Epidermal melanocyte (primary cell): ENCODE data around the gene SLC16A12.
"Not testable (repeated sequence)": the region's sequence is repeated elsewhere in the genome, so short reads cannot be mapped to it uniquely, and the experiment has no call there.

Experiments used
- DNase-seq: peaks from one replicate; pipeline ENCODE4 v3.0.0; 2011; ENCODE audit warnings: low spot score; ENCODE audit not compliant: insufficient read length

SLC16A12 gene

DNA sequence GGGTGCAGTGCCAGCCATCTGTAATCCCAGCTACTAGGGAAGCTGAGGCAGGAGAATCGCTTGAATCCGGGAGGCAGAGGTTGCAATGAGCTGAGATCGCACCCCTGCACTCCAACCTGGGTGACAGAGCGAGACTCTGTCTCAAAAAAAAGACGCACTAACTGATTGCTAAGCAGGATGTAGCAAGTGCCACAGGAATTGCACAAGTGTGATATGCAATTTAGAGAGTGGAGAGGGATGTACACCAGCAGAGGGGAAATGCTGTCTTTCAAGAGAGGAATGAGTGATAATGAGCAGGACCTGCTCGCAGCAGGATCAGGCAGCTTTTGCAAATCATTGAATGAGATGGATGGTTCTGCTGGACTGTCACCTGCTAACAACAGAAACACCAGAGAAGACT lies 13.3 kb upstream of the SLC16A12 start:
- no peak for DNase-seq

DNA sequence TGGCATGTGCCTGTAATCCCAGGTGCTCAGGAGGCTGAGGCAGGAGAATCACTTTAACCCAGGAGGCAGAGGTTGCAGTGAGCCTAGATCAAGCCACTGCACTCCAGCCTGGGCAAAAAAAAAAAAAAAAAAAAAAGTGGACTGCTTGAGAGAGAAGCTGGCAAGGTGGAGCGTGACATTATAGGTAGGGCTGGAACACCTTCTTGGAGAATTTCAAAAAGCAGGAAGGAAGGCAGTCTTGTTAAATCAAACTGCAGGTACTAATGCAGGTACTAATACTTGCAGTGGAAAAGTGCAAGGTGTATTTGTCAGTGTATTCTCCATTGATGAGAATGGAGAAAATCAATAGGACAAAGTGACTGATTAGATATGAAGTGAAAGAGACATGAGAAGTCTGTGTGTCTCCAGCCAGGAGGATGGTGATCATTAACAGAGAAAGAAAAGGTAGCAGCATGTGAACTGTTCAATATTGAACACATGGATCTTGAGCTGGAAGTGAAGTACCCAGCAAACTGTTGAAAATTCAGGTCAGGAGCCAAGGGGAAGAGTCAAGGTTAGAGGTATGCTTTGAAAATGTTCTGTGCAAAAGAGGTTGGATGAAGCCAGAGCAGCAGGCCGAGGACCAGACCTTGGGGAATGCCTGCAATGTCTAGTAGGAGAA lies 12.6 kb upstream of the SLC16A12 start:
- DNase-seq: no peak

DNA sequence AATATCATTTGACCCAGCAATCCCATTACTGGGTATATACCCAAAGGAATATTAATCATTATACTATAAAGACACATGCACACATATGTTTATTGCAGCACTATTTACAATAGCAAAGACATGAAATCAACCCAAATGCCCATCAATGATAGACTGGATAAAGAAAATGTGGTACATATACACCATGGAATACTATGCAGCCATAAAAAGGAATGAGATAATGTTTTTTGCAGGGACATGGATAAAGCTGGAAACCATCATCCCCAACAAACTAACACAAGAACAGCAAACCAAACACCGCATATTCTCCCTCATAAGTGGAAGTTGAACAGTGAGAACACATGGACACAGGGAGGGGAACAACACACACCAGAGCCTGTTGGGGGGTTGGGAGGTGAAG lies 11.3 kb upstream of the SLC16A12 start:
- DNase-seq: not testable (repeated sequence)

DNA sequence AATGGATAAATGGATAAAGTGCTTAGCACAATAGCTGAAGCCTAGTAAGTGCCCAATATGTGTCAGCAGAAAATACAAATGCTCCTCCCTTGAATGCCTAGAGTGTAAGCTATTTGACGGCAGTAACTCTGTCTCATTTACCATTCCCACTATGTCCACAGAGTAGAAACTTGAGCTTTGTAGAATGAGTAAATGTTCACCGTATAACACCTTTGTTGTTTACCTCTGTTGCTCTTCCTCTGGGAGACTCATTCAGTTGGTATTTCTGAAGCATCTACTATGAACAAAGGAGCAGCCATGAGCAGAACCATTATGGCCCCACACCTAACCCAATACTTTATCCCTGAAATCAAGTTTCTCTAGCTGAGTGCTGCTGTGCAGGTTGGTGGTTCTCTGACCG lies 8.4 kb upstream of the SLC16A12 start:
- no peak for DNase-seq

- no peak for DNase-seq
Observed at GRCh38 chr10:89540420-89540949, 5.1 kb upstream of the SLC16A12 start.

DNA sequence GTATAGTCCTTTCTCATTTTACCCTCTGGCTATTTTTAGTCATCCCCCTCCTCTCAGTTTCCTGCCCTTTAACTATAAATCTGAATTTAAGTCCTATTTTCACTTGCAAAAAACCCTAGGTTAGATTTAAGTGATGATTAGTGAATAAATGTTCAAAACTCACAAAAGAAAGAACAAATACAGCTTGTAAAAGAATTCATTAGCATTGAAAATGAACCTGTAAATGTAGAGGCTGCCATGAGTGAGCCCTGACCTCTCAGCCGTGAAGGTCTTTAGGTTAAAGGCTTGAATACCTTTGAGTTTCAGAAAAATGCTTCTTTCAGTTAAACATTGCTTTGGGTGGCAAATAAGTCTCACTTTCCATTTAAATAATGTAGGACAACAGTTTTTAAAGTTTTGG lies 2.0 kb upstream of the SLC16A12 start:
- DNase-seq: no peak

GRCh38 chr10:89536013-89536354 lies 590 bp upstream of the SLC16A12 start:
- no peak for DNase-seq

DNA sequence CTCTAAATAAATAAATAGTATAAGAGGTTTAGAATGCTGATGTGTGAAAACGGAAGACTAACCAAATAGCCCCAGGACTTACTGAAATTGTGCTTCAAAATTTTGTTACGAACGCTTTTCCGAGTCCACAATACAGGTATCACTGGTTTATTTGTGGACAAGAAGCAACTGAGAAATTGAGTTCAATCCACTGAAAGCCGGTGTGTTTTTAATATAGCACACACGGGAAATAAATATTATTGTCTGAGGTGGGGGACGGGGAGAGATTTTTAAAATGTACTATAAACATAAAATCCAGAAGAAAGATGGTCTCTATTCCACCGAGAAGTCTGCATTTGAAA lies 598 bp downstream of the SLC16A12 start:
- DNase-seq: no peak

GRCh38 chr10:89532476-89532875 lies 2.9 kb downstream of the SLC16A12 start:
- DNase-seq: no peak

GRCh38 chr10:89531359-89531758 lies 4.0 kb downstream of the SLC16A12 start:
- DNase-seq: no peak

GRCh38 chr10:89529711-89530110 lies 5.7 kb downstream of the SLC16A12 start:
- not testable (repeated sequence) for DNase-seq

DNA sequence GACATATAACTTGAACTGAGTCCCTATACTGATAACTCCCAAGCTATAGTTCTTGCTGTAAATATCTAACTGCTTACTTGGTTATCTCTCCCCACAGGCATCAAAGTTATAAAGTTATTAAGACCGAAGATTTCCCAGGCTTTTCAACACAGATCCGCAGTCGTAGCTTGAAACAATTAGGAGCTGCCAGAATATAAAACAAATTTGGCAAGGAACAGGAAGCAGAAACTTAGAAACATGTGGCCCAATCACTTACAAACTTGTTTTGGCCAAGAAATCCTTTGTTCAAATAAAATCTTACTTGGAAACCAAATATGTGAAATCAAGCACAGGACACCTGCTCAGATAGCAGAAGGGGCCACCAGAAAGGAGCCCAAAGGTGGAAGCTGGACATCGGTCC lies 9.0 kb downstream of the SLC16A12 start:
- no peak for DNase-seq

DNA sequence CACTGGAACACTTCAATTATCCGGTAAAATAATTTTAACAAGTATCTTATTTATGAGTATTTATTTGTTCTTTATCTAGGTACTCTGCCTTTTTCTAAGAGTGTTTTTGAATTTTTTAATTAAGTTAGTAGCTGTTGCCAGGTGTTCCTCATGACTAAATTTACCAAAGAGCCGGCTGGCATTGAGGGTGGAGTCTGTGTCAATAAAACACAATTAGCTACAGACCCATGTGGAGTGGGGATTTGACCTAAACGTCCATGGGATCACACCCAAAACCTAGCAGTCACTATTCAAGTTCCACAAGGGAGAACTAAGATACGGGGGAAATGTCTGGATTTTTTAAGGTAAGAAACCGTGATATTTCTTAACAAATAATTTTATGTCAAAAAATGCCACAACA lies 9.8 kb downstream of the SLC16A12 start:
- DNase-seq: no peak

GRCh38 chr10:89524279-89524678 lies 11.1 kb downstream of the SLC16A12 start:
- DNase-seq: no peak

DNA sequence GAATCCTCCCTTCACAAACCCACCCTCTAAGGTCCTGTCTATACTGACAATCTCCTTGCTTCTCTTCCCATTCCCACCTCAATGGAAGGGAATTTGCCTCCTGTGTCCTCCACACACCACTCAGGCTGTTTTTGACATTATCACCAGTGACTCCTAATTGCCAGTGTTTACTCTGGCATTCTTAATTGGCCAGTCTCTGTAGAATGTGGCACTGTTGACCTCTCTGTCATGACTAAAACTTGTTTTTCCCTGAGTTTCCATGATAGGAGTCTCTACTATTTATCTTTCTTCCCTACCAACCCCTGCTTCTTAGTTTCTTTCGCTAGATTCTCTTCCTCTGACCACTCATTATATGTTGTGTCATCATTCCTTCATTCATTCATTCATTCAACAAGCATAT lies 12.1 kb downstream of the SLC16A12 start:
- no peak for DNase-seq

DNA sequence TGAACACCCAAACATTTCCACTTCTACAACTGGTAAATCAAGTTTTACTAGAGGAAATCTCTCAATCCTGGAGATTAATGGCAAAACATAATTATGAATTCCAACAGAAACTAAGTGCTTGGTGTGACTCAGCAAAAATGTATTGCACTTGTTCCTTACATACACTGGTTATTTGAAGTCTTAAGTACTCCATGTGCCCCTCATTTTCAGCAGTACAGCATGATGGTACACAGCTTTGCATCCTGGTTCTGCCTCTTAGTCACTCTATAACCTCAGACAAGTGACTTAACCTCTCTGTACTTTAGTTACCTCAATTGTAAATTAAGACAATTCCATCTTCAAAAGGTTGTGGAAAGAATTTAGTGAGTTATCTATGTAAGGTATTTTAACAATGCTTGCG lies 12.9 kb downstream of the SLC16A12 start:
- DNase-seq: no peak

DNA sequence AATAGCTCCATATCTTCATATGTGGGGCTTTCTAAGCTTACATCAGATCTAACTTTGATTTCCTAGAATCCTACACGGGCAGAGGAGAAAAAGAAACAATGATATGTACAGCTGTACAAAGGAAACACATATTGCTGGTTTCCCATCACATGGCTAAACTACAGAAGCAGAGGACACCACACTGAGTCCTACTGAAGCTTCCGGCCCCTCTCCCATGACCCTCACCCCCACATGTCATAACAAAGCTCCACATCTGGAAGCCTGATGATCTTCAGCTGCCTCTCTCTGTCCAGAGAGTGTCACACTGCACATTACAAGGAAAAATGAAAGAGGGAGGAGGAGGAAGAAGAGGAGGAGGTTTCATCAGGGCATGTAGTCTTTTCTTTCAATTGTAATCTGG lies 14.0 kb downstream of the SLC16A12 start:
- DNase-seq: no peak

GRCh38 chr10:89520706-89521105 lies 14.7 kb downstream of the SLC16A12 start:
- DNase-seq: no peak

DNA sequence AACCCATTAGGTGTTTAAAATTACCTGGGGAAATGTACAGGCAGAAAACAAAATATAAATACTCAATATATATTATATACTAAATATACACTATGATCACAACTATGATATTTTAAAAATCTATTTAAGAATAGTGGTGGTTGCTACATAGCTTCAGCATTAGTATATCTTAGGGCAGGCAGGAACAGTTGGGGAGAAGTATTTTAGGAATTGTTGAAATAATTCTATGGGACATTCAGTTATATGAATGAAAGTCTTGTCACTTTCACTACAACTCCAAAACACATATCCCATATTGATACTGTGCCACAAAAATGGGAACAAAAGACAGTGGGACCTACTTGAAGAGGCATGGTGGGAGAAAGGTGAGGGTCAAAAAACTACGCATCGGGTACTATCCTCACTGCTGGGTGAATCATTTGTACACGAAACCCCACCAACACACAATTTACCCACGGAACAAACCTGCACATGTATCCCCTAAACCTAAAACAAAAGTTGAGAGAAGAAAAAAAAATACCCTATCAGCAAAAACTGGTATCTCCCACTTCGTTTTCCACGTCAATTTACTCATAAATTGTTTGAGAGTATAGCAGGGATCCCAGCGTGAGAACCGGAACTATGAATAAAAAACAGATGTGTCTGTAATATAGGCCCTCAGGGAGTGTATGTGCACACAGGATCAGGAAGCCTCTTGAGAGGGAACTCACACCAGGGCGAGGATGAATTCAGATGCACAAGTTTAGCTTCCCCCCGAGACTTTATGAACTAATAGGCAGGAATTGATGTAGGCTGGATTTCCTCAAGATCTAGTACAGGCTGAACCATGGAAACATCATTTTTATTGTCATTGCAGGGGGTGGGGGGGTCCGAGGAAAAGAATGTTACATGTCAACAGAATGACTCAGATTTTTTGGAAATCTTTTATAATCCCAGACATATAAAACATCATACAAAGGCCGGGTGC lies 16.2 kb downstream of the SLC16A12 start:
- no peak for DNase-seq

DNA sequence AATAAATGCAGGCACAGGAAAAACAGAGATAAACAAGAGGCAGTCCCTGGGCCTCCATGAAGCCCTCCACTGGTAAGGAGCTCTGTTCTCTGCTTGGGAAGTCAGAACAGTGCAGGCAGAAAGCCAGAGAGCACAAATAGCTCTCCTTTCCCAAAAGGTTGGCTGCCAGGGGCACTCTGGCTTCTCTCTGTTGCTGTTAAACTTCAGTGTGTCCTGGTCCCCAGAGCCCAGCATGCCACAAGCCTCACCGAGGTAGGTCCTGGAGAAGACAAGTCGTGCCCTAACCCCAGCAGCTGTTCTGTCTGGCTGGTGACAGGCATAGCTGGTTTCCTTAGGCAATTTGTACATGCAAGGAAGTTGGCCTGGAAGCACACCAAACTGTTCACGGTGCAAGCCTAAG lies 17.3 kb downstream of the SLC16A12 start:
- no peak for DNase-seq

- DNase-seq: no peak
Observed at GRCh38 chr10:89516149-89516832, 19.1 kb downstream of the SLC16A12 start.
